ENCODE data around the gene LSM4. TPM values are rescaled to one million over a fixed set of nuclear protein-coding genes. Genes with fewer than 3 reads are reported as not detected.

LSM4 gene
- total and polyA plus RNA-seq, 2 experiments from 2014 or later: 591 to 637 TPM

DNA sequence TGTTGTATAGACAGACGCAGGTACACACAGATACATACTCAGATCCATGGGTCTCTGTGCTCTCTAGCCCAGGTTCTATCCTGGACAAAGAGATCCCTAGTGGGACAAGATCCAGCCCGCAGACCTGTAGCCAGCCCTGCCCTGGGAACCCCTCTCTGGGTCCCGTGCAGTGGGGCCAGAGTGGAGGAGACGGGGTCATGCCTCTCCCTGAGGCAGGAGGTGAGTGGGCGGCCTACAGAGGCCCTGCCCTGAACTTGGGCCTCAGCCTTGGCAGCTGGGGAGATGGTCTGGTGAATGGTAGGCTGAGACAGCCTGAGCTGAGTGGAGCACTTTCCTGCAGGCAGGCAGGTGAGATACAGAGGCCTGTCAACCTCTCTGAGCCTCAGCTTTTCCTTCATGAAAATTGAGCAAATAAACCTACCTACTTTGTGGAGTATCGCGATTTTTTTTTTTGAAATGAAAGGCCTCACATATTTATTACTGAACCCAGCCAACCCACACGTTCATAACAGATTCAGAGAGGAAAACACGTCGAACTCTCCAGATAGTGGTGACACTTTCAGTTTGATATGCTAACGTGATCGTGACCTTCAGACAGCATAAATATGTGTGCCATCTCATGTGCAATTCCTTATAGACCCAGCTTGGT, 38.0 kb downstream of the LSM4 start (continued):
- no peak for TF ChIP-seq STAT1 (IDR thresholded peaks at IDR 0.05; ENCODE audit: unreplicated experiment)
- TF ChIP-seq EZH2 (IDR thresholded peaks at IDR 0.05; ENCODE audit: low read depth, unreplicated experiment): no peak
- no peak for TF ChIP-seq NANOG (IDR thresholded peaks at IDR 0.05; ENCODE audit: borderline replicate concordance)
- TF ChIP-seq, protein P1, sequence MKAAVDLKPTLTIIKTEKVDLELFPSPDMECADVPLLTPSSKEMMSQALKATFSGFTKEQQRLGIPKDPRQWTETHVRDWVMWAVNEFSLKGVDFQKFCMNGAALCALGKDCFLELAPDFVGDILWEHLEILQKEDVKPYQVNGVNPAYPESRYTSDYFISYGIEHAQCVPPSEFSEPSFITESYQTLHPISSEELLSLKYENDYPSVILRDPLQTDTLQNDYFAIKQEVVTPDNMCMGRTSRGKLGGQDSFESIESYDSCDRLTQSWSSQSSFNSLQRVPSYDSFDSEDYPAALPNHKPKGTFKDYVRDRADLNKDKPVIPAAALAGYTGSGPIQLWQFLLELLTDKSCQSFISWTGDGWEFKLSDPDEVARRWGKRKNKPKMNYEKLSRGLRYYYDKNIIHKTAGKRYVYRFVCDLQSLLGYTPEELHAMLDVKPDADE (IDR thresholded peaks at IDR 0.05): no peak
- TF ChIP-seq ZNF331 (CRISPR knock-in tag; IDR thresholded peaks at IDR 0.05; ENCODE audit: low read depth): no peak
- TF ChIP-seq, protein P2, sequence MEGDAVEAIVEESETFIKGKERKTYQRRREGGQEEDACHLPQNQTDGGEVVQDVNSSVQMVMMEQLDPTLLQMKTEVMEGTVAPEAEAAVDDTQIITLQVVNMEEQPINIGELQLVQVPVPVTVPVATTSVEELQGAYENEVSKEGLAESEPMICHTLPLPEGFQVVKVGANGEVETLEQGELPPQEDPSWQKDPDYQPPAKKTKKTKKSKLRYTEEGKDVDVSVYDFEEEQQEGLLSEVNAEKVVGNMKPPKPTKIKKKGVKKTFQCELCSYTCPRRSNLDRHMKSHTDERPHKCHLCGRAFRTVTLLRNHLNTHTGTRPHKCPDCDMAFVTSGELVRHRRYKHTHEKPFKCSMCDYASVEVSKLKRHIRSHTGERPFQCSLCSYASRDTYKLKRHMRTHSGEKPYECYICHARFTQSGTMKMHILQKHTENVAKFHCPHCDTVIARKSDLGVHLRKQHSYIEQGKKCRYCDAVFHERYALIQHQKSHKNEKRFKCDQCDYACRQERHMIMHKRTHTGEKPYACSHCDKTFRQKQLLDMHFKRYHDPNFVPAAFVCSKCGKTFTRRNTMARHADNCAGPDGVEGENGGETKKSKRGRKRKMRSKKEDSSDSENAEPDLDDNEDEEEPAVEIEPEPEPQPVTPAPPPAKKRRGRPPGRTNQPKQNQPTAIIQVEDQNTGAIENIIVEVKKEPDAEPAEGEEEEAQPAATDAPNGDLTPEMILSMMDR (conservative IDR thresholded peaks at IDR 0.05; ENCODE audit: low read depth in 2 of 2): no peak
- TF ChIP-seq CREB1 (CRISPR knock-in tag; IDR thresholded peaks at IDR 0.05; ENCODE audit: low read depth): no peak
- TF ChIP-seq EZH2phosphoT487 (IDR thresholded peaks at IDR 0.05; ENCODE audit: unreplicated experiment): no peak

DNA sequence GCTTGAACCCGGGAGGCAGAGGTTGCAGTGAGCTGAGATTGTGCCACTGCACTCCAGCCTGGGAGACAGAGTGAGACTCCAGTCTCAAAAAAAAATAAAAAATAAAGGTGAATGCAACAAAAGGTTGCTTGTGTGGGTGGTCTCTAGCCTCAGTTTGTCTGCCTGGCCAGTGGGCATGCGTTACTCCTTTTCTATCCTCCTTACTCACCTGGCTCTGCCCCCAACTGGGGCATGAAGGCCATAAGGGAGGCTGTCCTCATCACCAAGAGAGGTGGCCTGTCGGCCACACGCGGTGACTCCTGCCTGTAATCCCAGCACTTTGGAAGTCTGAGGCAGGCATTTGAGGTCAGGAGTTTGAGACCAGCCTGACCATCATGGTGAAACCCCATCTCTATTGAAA, 39.5 kb downstream of the LSM4 start:
- no peak overlapping the region for H3K27ac Mint-ChIP-seq
- no peak for DNase-seq (ENCODE audit: low spot score)
- H3K79me2 ChIP-seq (replicated peaks; ENCODE audit: insufficient read depth): peaks cover 15% of the 10 kb centered on the region
- peaks cover 9% of the 10 kb centered on the region for H4K20me1 ChIP-seq (replicated peaks; ENCODE audit: insufficient read depth)
- H3K27me3 Mint-ChIP-seq (ENCODE audit: insufficient read depth, low read depth, poor library complexity): peaks cover 24% of the 10 kb centered on the region
- H3K4me3 Mint-ChIP-seq: no peak overlapping the region
- H3K4me2 ChIP-seq: no peak overlapping the region
- no peak overlapping the region for H2AFZ ChIP-seq
- 0 out of 2 replicates have a peak overlapping the region, but pooled peaks have one; percentile 100 for H3K27ac ChIP-seq (ENCODE audit: low read depth)
- H3K4me3 ChIP-seq: no peak overlapping the region
- no peak for ATAC-seq
- peaks cover 5% of the 10 kb centered on the region; the same call in 1 of the 2 replicates for H3K36me3 ChIP-seq (ENCODE audit: insufficient read depth)
- H3F3A ChIP-seq (replicated peaks; ENCODE audit: low read depth): peaks cover 22% of the 10 kb centered on the region
- H3K4me1 Mint-ChIP-seq: peaks cover 26% of the 10 kb centered on the region; the same call in 2 of the 3 replicates
- peaks cover 32% of the 10 kb centered on the region for H3K4me1 ChIP-seq (ENCODE audit: insufficient read depth)
- no peaks in the 10 kb centered on the region for H3K9me2 ChIP-seq (ENCODE audit: insufficient read depth)
- H3K36me3 Mint-ChIP-seq (ENCODE audit: low read depth): peaks cover 18% of the 10 kb centered on the region
- H3K9me3 Mint-ChIP-seq: no peaks in the 10 kb centered on the region
- H3K27me3 ChIP-seq (ENCODE audit: insufficient read depth): peaks cover 9% of the 10 kb centered on the region
- TF ChIP-seq CREB1 (CRISPR knock-in tag; IDR thresholded peaks at IDR 0.05; ENCODE audit: low read depth) (no peak), EZH2phosphoT487 (IDR thresholded peaks at IDR 0.05; ENCODE audit: unreplicated experiment) (no peak), JUNB (IDR thresholded peaks at IDR 0.05; ENCODE audit: unreplicated experiment) (no peak), STAT1 (IDR thresholded peaks at IDR 0.05; ENCODE audit: unreplicated experiment) (no peak), POLR2AphosphoS5 (IDR thresholded peaks at IDR 0.05; ENCODE audit: low read depth) (no peak), ZNF114 (CRISPR knock-in tag; IDR thresholded peaks at IDR 0.05) (no peak), NANOG (IDR thresholded peaks at IDR 0.05; ENCODE audit: borderline replicate concordance) (no peak)
- TF ChIP-seq, protein P3, sequence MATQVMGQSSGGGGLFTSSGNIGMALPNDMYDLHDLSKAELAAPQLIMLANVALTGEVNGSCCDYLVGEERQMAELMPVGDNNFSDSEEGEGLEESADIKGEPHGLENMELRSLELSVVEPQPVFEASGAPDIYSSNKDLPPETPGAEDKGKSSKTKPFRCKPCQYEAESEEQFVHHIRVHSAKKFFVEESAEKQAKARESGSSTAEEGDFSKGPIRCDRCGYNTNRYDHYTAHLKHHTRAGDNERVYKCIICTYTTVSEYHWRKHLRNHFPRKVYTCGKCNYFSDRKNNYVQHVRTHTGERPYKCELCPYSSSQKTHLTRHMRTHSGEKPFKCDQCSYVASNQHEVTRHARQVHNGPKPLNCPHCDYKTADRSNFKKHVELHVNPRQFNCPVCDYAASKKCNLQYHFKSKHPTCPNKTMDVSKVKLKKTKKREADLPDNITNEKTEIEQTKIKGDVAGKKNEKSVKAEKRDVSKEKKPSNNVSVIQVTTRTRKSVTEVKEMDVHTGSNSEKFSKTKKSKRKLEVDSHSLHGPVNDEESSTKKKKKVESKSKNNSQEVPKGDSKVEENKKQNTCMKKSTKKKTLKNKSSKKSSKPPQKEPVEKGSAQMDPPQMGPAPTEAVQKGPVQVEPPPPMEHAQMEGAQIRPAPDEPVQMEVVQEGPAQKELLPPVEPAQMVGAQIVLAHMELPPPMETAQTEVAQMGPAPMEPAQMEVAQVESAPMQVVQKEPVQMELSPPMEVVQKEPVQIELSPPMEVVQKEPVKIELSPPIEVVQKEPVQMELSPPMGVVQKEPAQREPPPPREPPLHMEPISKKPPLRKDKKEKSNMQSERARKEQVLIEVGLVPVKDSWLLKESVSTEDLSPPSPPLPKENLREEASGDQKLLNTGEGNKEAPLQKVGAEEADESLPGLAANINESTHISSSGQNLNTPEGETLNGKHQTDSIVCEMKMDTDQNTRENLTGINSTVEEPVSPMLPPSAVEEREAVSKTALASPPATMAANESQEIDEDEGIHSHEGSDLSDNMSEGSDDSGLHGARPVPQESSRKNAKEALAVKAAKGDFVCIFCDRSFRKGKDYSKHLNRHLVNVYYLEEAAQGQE (IDR thresholded peaks at IDR 0.05; ENCODE audit: unreplicated experiment): no peak
- TF ChIP-seq, protein P2 (conservative IDR thresholded peaks at IDR 0.05; ENCODE audit: low read depth in 2 of 2): no peak

Data from GM23338 (cell line).